NCI-H2196 (cell line): Measurements from ENCODE around the gene UNC5A.

Experiments
- DNase-seq: peaks from one replicate; lab custom pipeline; 2025; ENCODE audit not compliant: unreplicated experiment; lab: John Stamatoyannopoulos, UW

UNC5A gene

GRCh38 chr5:176921714-176922113 is 111.4 kb downstream of the UNC5A start:
- DNase-seq = no peak

GRCh38 chr5:176922817-176923216 is 112.5 kb downstream of the UNC5A start:
- no peak for DNase-seq

GRCh38 chr5:176927562-176927961 is 117.2 kb downstream of the UNC5A start:
- DNase-seq = no peak

- no peak for DNase-seq
Observed at GRCh38 chr5:176929654-176930053, 119.3 kb downstream of the UNC5A start.
